Measurements from ENCODE around the gene P2RX7. TPM values are rescaled to one million over a fixed set of nuclear protein-coding genes. Genes with fewer than 3 reads are reported as not detected.
A peak's percentile ranks its signal among the peaks of the same experiment; 100 is the strongest.
"Not testable (repeated sequence)": the region's sequence is repeated elsewhere in the genome, so short reads cannot be mapped to it uniquely, and the experiment has no call there.

Gene P2RX7
- total and polyA plus RNA-seq, 12 donors = 1.2 to 13.5 (median 6.2) TPM

GRCh38 chr12:121142171-121142950 is 9.7 kb downstream of the P2RX7 start:
- no peak overlapping the region for H3K4me3 ChIP-seq
- no peaks in the 10 kb centered on the region for H3K9me3 ChIP-seq (replicated peaks in 1 of 3)
- intact Hi-C loops (cut with DNase I) = no loop called here
- peaks cover 0 to 13% of the 10 kb centered on the region in 2 donors for H3K4me1 ChIP-seq (replicated peaks in 1 of 2)
- H3K27ac ChIP-seq = no peak overlapping the region
- WGBS, 4 donors = 86 to 95% (median 92%) methylated on average over 9 to 11 of the region's 11 CpGs
- H3K27me3 ChIP-seq = no peaks in the 10 kb centered on the region
- TF ChIP-seq CTCF (IDR thresholded peaks at IDR 0.05) = no peak
- no peak for TF ChIP-seq POLR2A (IDR thresholded peaks at IDR 0.05)
- no peaks in the 10 kb centered on the region for H3K36me3 ChIP-seq (replicated peaks in 1 of 2)
- DNase-seq = no peak

GRCh38 chr12:121144416-121144914 is 11.8 kb downstream of the P2RX7 start:
- WGBS, 4 donors = 28 to 59% (median 47%) methylated on average over 3 of the region's 3 CpGs
- Histone ChIP-seq H3K4me3 (no peak overlapping the region), H3K36me3 (replicated peaks in 1 of 2) (no peaks in the 10 kb centered on the region), H3K4me1 (replicated peaks in 1 of 2) (peaks cover 0 to 13% of the 10 kb centered on the region in 2 donors), H3K27ac (peak overlapping the region; percentile 38 to 90 (median 43)), H3K9me3 (replicated peaks in 1 of 3) (no peaks in the 10 kb centered on the region), H3K27me3 (no peaks in the 10 kb centered on the region)
- intact Hi-C loops (cut with DNase I) = no loop called here
- DNase-seq = peak in 6 of 7 donors; percentile 42 to 62 (median 56)
- TF ChIP-seq CTCF (IDR thresholded peaks at IDR 0.05) (no peak), POLR2A (IDR thresholded peaks at IDR 0.05) (no peak)

GRCh38 chr12:121145221-121145620 is 12.5 kb downstream of the P2RX7 start:
- no peaks in the 10 kb centered on the region for H3K36me3 ChIP-seq (replicated peaks in 1 of 2)
- no peaks in the 10 kb centered on the region for H3K27me3 ChIP-seq
- intact Hi-C loops (cut with DNase I) = no loop called here
- DNase-seq = peak in 1 of 7 donors; percentile 31
- 65 to 75% (median 67%) methylated on average over 8 of the region's 8 CpGs for WGBS, 4 donors
- H3K4me1 ChIP-seq (replicated peaks in 1 of 2) = peaks cover 0 to 13% of the 10 kb centered on the region in 2 donors
- H3K9me3 ChIP-seq (replicated peaks in 1 of 3) = no peaks in the 10 kb centered on the region
- TF ChIP-seq POLR2A (IDR thresholded peaks at IDR 0.05) = no peak
- TF ChIP-seq CTCF (IDR thresholded peaks at IDR 0.05) = no peak
- H3K27ac ChIP-seq = peak overlapping the region in 2 of 5 donors; percentile 79 to 90
- no peak overlapping the region for H3K4me3 ChIP-seq

- H3K4me3 ChIP-seq; H3K27me3 ChIP-seq; H3K9me3 ChIP-seq (replicated peaks in 1 of 3); DNase-seq; H3K36me3 ChIP-seq (replicated peaks in 1 of 2); H3K4me1 ChIP-seq (replicated peaks in 1 of 2); H3K27ac ChIP-seq; intact Hi-C loops (cut with DNase I): not testable (repeated sequence)
- WGBS, 4 donors = 91 to 97% (median 94%) methylated on average over 3 of the region's 3 CpGs
Measured at GRCh38 chr12:121149289-121149688, 16.6 kb downstream of the P2RX7 start.

Measured in adrenal gland (tissue), 12 donors.